ENCODE measurements around the gene STOML1.

Gene STOML1

DNA sequence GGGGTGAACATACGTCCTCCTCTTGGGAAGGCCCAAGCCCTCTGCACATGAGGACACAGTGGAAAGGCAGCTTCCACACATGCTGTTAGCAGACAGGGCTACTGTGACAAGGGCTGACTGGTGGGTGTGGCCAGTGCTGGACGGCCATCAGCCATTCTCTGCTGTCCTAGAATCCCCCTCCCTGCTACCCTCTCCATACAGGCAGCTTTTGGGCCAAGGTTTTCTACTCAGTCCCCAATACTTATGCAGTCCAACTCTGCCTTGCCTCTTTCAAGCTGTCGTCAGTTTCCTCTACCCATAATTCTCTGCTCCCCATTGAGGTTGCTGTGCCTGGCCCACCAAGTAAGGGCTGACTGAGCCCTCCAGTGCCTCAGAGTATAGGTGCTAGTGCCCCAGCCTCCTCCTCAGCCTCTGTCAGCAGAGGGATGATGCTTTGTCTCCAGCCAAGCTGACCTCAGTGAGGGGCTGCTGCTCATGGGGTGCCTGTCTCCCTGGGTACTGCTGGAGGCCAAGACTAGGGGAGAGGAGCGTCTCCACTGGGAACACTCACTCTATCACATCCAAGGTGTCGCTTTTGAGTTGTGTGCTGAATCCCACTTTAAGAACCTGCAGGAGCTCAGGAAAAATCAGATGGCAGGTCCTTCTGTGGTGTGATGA lies 63.0 kb downstream of the STOML1 start:
- DNase-seq (ENCODE audit: low read depth) = no peak

Data from stimulated activated CD4-positive, alpha-beta T cell treated with anti-CD3 and anti-CD28 coated beads, Interleukin-2, amount 100 ng/mL, for 4 hours (primary cell).